ENCODE results near the gene TXN.

- TF ChIP-seq CTCF (IDR thresholded peaks at IDR 0.05; ENCODE audit: low read length) (no peak), EZH2 (IDR thresholded peaks at IDR 0.05; ENCODE audit: borderline replicate concordance, low read length) (no peak)
Measured at GRCh38 chr9:110248361-110248760, 7.9 kb downstream of the TXN start.
